HepG2 (cell line): Measurements from ENCODE around the gene HS3ST4.

Experiments used
- BCL6 ChIP-seq: IDR thresholded peaks from 2 replicates; pipeline ENCODE4 v1.6.1; 2016; ENCODE audit warnings: missing genetic modification reagents, missing compliant biosample characterization
- GATAD2A ChIP-seq: IDR thresholded peaks from 2 replicates; pipeline ENCODE4 v1.6.1; 2016
- MYC ChIP-seq: sonication (generic); formaldehyde crosslinking; IDR thresholded peaks from 2 replicates; pipeline ENCODE4 v1.9.0; 2021; ENCODE audit warnings: missing genetic modification reagents, borderline replicate concordance
- POLR2A ChIP-seq, 2 experiments: IDR thresholded peaks; 2 replicates each; pipeline ENCODE4 v1.6.1; 2011; ENCODE audit warnings: low read depth in 2 of 2, low read length in 2 of 2, mild to moderate bottlenecking in 1 of 2, moderate library complexity in 1 of 2; ENCODE audit not compliant: insufficient read depth in 1 of 2
- POLR2AphosphoS5 ChIP-seq: IDR thresholded peaks from 2 replicates; pipeline ENCODE4 v1.6.1; 2012; ENCODE audit warnings: low read depth, low read length
- SUZ12 ChIP-seq: fragments of 150-350 bp; IDR thresholded peaks from 2 replicates; pipeline ENCODE4 v1.6.1; 2014; ENCODE audit warnings: low read depth, low read length
- TAF1 ChIP-seq: sonication (generic); formaldehyde crosslinking; IDR thresholded peaks from 2 replicates; pipeline ENCODE4 v1.4.0; 2020; ENCODE audit warnings: missing genetic modification reagents
- U2AF1 ChIP-seq: fragments of 200-400 bp; formaldehyde crosslinking; optimal IDR thresholded peaks from 2 replicates; pipeline ENCODE3; 2017; ENCODE audit warnings: mild to moderate bottlenecking, low read depth, low read length
- ZNF205 ChIP-seq: IDR thresholded peaks from 2 replicates; pipeline ENCODE4 v1.6.1; 2018; ENCODE audit warnings: missing biosample characterization, missing genetic modification reagents
- ZNF292 ChIP-seq: sonication (generic); formaldehyde crosslinking; IDR thresholded peaks from 2 replicates; pipeline ENCODE4 v1.8.1; 2022; ENCODE audit warnings: mild to moderate bottlenecking, low read depth, missing genetic modification reagents, borderline replicate concordance
- TF ChIP-seq, protein P1 (sequence below): sonication (generic); formaldehyde crosslinking; IDR thresholded peaks from 2 replicates; pipeline ENCODE4 v1.5.0; 2020; ENCODE audit warnings: mild to moderate bottlenecking, missing genetic modification reagents, moderate library complexity
- TF ChIP-seq, protein P2 (sequence below): sonication (generic); formaldehyde crosslinking; IDR thresholded peaks from 2 replicates; pipeline ENCODE4 v1.5.0; 2020; ENCODE audit warnings: missing genetic modification reagents

DNA sequence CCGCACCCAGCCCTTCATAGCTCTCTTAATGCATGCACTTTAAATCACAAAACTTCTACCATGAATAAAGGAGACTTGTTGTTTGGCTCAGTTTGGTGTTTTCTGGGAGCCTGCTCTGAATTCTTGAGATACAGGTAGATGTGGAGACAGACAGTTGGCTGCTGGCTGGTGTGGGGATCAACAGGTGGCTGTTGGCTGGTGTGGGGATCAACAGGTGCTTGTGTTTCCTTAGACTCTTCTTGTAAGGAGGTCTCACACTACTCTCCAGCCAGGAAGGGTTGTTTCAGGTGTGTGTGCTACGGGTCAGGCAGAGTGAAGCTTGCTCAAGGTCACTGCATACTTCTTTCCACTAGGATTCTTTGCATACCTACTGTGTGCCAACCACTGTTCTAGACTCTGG is 265.9 kb downstream of the HS3ST4 start:
- TF ChIP-seq, protein P1, sequence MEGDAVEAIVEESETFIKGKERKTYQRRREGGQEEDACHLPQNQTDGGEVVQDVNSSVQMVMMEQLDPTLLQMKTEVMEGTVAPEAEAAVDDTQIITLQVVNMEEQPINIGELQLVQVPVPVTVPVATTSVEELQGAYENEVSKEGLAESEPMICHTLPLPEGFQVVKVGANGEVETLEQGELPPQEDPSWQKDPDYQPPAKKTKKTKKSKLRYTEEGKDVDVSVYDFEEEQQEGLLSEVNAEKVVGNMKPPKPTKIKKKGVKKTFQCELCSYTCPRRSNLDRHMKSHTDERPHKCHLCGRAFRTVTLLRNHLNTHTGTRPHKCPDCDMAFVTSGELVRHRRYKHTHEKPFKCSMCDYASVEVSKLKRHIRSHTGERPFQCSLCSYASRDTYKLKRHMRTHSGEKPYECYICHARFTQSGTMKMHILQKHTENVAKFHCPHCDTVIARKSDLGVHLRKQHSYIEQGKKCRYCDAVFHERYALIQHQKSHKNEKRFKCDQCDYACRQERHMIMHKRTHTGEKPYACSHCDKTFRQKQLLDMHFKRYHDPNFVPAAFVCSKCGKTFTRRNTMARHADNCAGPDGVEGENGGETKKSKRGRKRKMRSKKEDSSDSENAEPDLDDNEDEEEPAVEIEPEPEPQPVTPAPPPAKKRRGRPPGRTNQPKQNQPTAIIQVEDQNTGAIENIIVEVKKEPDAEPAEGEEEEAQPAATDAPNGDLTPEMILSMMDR (CRISPR knock-in tag): no peak
- TF ChIP-seq GATAD2A (no peak), ZNF292 (CRISPR knock-in tag) (no peak), U2AF1 (no peak), MYC (CRISPR knock-in tag) (no peak), BCL6 (CRISPR knock-in tag) (no peak), SUZ12 (no peak), POLR2AphosphoS5 (no peak), ZNF205 (CRISPR knock-in tag) (no peak), POLR2A (IDR thresholded peaks at IDR 0.05; ENCODE audit: insufficient read depth in 1 of 2, low read depth in 2 of 2, low read length in 2 of 2) (no peak), TAF1 (CRISPR knock-in tag) (no peak)
- TF ChIP-seq, protein P2, sequence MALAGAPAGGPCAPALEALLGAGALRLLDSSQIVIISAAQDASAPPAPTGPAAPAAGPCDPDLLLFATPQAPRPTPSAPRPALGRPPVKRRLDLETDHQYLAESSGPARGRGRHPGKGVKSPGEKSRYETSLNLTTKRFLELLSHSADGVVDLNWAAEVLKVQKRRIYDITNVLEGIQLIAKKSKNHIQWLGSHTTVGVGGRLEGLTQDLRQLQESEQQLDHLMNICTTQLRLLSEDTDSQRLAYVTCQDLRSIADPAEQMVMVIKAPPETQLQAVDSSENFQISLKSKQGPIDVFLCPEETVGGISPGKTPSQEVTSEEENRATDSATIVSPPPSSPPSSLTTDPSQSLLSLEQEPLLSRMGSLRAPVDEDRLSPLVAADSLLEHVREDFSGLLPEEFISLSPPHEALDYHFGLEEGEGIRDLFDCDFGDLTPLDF: no peak
